T-cell (primary cell): ENCODE measurements around the gene CUX1. TPM values are rescaled to one million over a fixed set of nuclear protein-coding genes. Genes with fewer than 3 reads are reported as not detected.
A peak's percentile ranks its signal among the peaks of the same experiment; 100 is the strongest.
"Not testable (repeated sequence)": the region's sequence is repeated elsewhere in the genome, so short reads cannot be mapped to it uniquely, and the experiment has no call there.

Source experiments
- ATAC-seq, 4 experiments: fragments of 200-7000 bp in 3 of 4; fragments of 150-1000 bp in 1 of 4; cut with Tn5 transposase; replicated peaks in 1 of 4; 1 replicate in 3 of 4; 2 replicates in 1 of 4; pipeline ENCODE4 v1.10.0; 2021; ENCODE audit warnings: moderate library complexity in 3 of 4, mild to moderate bottlenecking in 2 of 4, moderate number of reproducible peaks in 1 of 4
- CTCF ChIA-PET, 2 donors: fragments of 300-600 bp; sonication (Branson Sonifier 250); formaldehyde crosslinking; loops; one replicate each; lab custom pipeline; 2022; ENCODE audit warnings: antibody characterized with exemption in 2 of 2; lab: Charles Lee
- POLR2A ChIA-PET, 2 donors: fragments of 300-600 bp; sonication (Branson Sonifier 250); formaldehyde crosslinking; loops; one replicate each; lab custom pipeline; 2022; ENCODE audit warnings: antibody characterized with exemption in 2 of 2; lab: Charles Lee
- DNase-seq, 35 experiments: peaks; one replicate each; pipeline versions ENCODE4 v3.0.0 to v3.0.0-alpha.2; 2013 to 2023
- H3K27ac ChIP-seq: one replicate; pipeline ENCODE4 v1.5.1; 2013; ENCODE audit warnings: low read length
- H3K27me3 ChIP-seq, 2 experiments: replicated peaks in 1 of 2; 1 replicate in 1 of 2; 2 replicates in 1 of 2; pipeline versions ENCODE4 v1.6.1 to v1.7.0; 2013; ENCODE audit warnings: low read length in 1 of 2, mixed read lengths in 1 of 2; ENCODE audit not compliant: control insufficient read depth in 2 of 2, insufficient read depth in 2 of 2; ENCODE audit errors: extremely low read depth in 1 of 2
- H3K36me3 ChIP-seq, 2 donors: 1 replicate in 1 of 2; 2 replicates in 1 of 2; pipeline versions ENCODE4 v1.6.1 to v1.7.0; 2013; ENCODE audit warnings: low read length in 1 of 2; ENCODE audit not compliant: control insufficient read depth in 2 of 2, insufficient read depth in 1 of 2; ENCODE audit errors: extremely low read depth in 1 of 2
- H3K4me1 ChIP-seq, 2 experiments: 1 replicate in 1 of 2; 2 replicates in 1 of 2; pipeline versions ENCODE4 v1.6.1 to v1.7.0; 2013; ENCODE audit warnings: low read length in 2 of 2, mixed read lengths in 1 of 2; ENCODE audit not compliant: insufficient read depth in 2 of 2, control insufficient read depth in 1 of 2; ENCODE audit errors: extremely low read depth in 1 of 2
- H3K4me3 ChIP-seq, 2 donors: 1 replicate in 1 of 2; 2 replicates in 1 of 2; pipeline versions ENCODE4 v1.5.1 to v1.7.0; 2013; ENCODE audit warnings: mild to moderate bottlenecking in 2 of 2, low read length in 1 of 2, moderate library complexity in 1 of 2; ENCODE audit not compliant: control insufficient read depth in 1 of 2; ENCODE audit errors: extremely low read depth in 1 of 2
- H3K9me3 ChIP-seq: 2 replicates; pipeline ENCODE4 v1.7.0; 2013
- H3K27ac Mint-ChIP-seq, 2 donors: one replicate each; pipeline ENCODE4 v1.8.0; 2020 to 2021; ENCODE audit warnings: mild to moderate bottlenecking in 2 of 2, mixed read lengths in 2 of 2
- H3K27me3 Mint-ChIP-seq, 2 donors: one replicate each; pipeline ENCODE4 v1.8.0; 2021 to 2022; ENCODE audit warnings: mixed read lengths in 2 of 2
- H3K36me3 Mint-ChIP-seq: one replicate; pipeline ENCODE4 v1.8.0; 2021; ENCODE audit warnings: mixed read lengths
- H3K4me1 Mint-ChIP-seq, 3 donors: one replicate each; pipeline ENCODE4 v1.8.0; 2020 to 2022; ENCODE audit warnings: mixed read lengths in 3 of 3, mild to moderate bottlenecking in 1 of 3
- H3K4me3 Mint-ChIP-seq, 3 donors: one replicate each; pipeline ENCODE4 v1.8.0; 2020 to 2022; ENCODE audit warnings: mild to moderate bottlenecking in 3 of 3, mixed read lengths in 3 of 3, moderate library complexity in 3 of 3
- H3K9me3 Mint-ChIP-seq, 3 donors: one replicate each; pipeline ENCODE4 v1.8.0; 2020 to 2022; ENCODE audit warnings: mixed read lengths in 3 of 3
- WGBS: methylation state at CpG from one replicate; pipeline ENCODE4 v1.1.5; 2013; ENCODE audit warnings: missing lambda C conversion rate; ENCODE audit not compliant: insufficient coverage; 5-methylcytosine and 5-hydroxymethylcytosine counted together
- total RNA-seq, 35 experiments: library from RNA in 6 of 35; stranded (reverse) in 6 of 35; fragments of 120-200 nt in 1 of 35; gene quantifications; one replicate each; pipeline versions ENCODE4 v1.2.1 to v1.2.4 and lab custom pipeline; 2013 to 2026

The CUX1 gene
- total RNA-seq, 5 donors from 2014 or later (not counting 1 experiment from before 2014, with no cell fraction given) = 36.9 to 50.2 (median 42.8) TPM

GRCh38 chr7:102138676-102139075, 321.2 kb downstream of the CUX1 start:
- DNase-seq (no peak), ATAC-seq (no peak)
- no peak overlapping the region for H3K4me3 ChIP-seq
- no peaks in the 10 kb centered on the region for H3K9me3 ChIP-seq
- Mint-ChIP-seq H3K36me3 (peaks cover 9% of the 10 kb centered on the region), H3K9me3 (no peaks in the 10 kb centered on the region), H3K4me1 (peaks cover 12 to 16% (median 14%) of the 10 kb centered on the region in 3 donors), H3K4me3 (no peak overlapping the region), H3K27me3 (no peaks in the 10 kb centered on the region), H3K27ac (no peak overlapping the region)
- H3K36me3 ChIP-seq = no peaks in the 10 kb centered on the region
- no CpG with 5 or more reads among the region's 6 CpGs for WGBS
- H3K27me3 ChIP-seq = no peaks in the 10 kb centered on the region
- no peak overlapping the region for H3K27ac ChIP-seq
- ChIA-PET CTCF (no interaction called here), POLR2A (interaction anchor here in 1 of 2 donors (0.7 kb wide), 1 partner anchor 32 kb away, joined by 7 read pairs; no protein-coding TSS in a partner anchor)
- peaks cover 5 to 7% of the 10 kb centered on the region in 2 experiments for H3K4me1 ChIP-seq

- peaks cover 11% of the 10 kb centered on the region for H3K36me3 Mint-ChIP-seq
- ChIA-PET CTCF (interaction anchor here in 1 of 2 donors (0.5 kb wide), 1 partner anchor 522 kb away, joined by 5 read pairs; no protein-coding TSS in a partner anchor), POLR2A (interaction anchor here in 1 of 2 donors (0.7 kb wide), 1 partner anchor 1028 kb away, joined by 8 read pairs; no protein-coding TSS in a partner anchor)
- peaks cover 12 to 16% (median 14%) of the 10 kb centered on the region in 3 donors for H3K4me1 Mint-ChIP-seq
- Histone ChIP-seq H3K4me1 (peaks cover 5 to 7% of the 10 kb centered on the region in 2 experiments), H3K36me3 (no peaks in the 10 kb centered on the region), H3K4me3 (peak overlapping the region in 1 of 2 donors; percentile 50), H3K27me3 (no peaks in the 10 kb centered on the region), H3K27ac (peak overlapping the region; percentile 29), H3K9me3 (no peaks in the 10 kb centered on the region)
- ATAC-seq (peak in 3 of 4 experiments; percentile 23 to 63 (median 47)), DNase-seq (peak in 6 of 35 experiments; percentile 4 to 32 (median 10))
- no peaks in the 10 kb centered on the region for H3K27me3 Mint-ChIP-seq
- 20% methylated on average over 7 of the region's 14 CpGs for WGBS
- peak overlapping the region; percentile 13 to 19 for H3K27ac Mint-ChIP-seq
- peak overlapping the region; percentile 55 to 65 (median 64) for H3K4me3 Mint-ChIP-seq
- H3K9me3 Mint-ChIP-seq = no peaks in the 10 kb centered on the region
These were observed 323.5 kb downstream of the CUX1 start for GRCh38 chr7:102140952-102141370.

GRCh38 chr7:102142433-102142832, 325.0 kb downstream of the CUX1 start:
- H3K9me3 ChIP-seq, H3K4me3 Mint-ChIP-seq, H3K27ac Mint-ChIP-seq, H3K9me3 Mint-ChIP-seq, H3K36me3 ChIP-seq, H3K27ac ChIP-seq, H3K4me1 ChIP-seq, H3K4me3 ChIP-seq, DNase-seq, H3K27me3 ChIP-seq, H3K27me3 Mint-ChIP-seq, CTCF ChIA-PET, POLR2A ChIA-PET, ATAC-seq: not testable (repeated sequence)
- peaks cover 14% of the 10 kb centered on the region for H3K36me3 Mint-ChIP-seq
- H3K4me1 Mint-ChIP-seq = peaks cover 12 to 16% (median 14%) of the 10 kb centered on the region in 3 donors
- WGBS = 91% methylated on average over 3 of the region's 3 CpGs

GRCh38 chr7:102146122-102146521, 328.7 kb downstream of the CUX1 start:
- Histone ChIP-seq H3K36me3 (no peaks in the 10 kb centered on the region), H3K4me3 (no peak overlapping the region), H3K4me1 (peaks cover 2 to 3% of the 10 kb centered on the region in 2 experiments), H3K27me3 (no peaks in the 10 kb centered on the region), H3K27ac (no peak overlapping the region), H3K9me3 (no peaks in the 10 kb centered on the region)
- POLR2A ChIA-PET = no interaction called here
- CTCF ChIA-PET = no interaction called here
- ATAC-seq = no peak
- no peak for DNase-seq
- Mint-ChIP-seq H3K27me3 (no peaks in the 10 kb centered on the region), H3K4me3 (no peak overlapping the region), H3K27ac (peak overlapping the region in 1 of 2 donors; percentile 36), H3K4me1 (peaks cover 2 to 3% (median 2%) of the 10 kb centered on the region in 3 donors), H3K9me3 (no peaks in the 10 kb centered on the region), H3K36me3 (peaks cover 15% of the 10 kb centered on the region)
- 97% methylated on average over 16 of the region's 18 CpGs for WGBS

GRCh38 chr7:102147008-102147407, 329.6 kb downstream of the CUX1 start:
- Mint-ChIP-seq H3K4me1 (no peaks in the 10 kb centered on the region), H3K27me3 (no peaks in the 10 kb centered on the region), H3K36me3 (peaks cover 15% of the 10 kb centered on the region), H3K9me3 (no peaks in the 10 kb centered on the region), H3K4me3 (no peak overlapping the region), H3K27ac (no peak overlapping the region)
- WGBS = 92% methylated on average over 2 of the region's 10 CpGs
- ATAC-seq = no peak
- ChIA-PET CTCF (no interaction called here), POLR2A (no interaction called here)
- Histone ChIP-seq H3K4me1 (no peaks in the 10 kb centered on the region), H3K9me3 (no peaks in the 10 kb centered on the region), H3K27me3 (no peaks in the 10 kb centered on the region), H3K36me3 (no peaks in the 10 kb centered on the region), H3K27ac (no peak overlapping the region), H3K4me3 (no peak overlapping the region)
- DNase-seq = peak in 1 of 35 experiments; percentile 13

- Mint-ChIP-seq H3K36me3 (peaks cover 19% of the 10 kb centered on the region), H3K27me3 (no peaks in the 10 kb centered on the region), H3K4me3 (no peak overlapping the region), H3K4me1 (no peaks in the 10 kb centered on the region), H3K27ac (no peak overlapping the region), H3K9me3 (no peaks in the 10 kb centered on the region)
- 96% methylated on average over 3 of the region's 9 CpGs for WGBS
- Histone ChIP-seq H3K9me3 (no peaks in the 10 kb centered on the region), H3K4me3 (no peak overlapping the region), H3K36me3 (peaks cover 0 to 4% of the 10 kb centered on the region in 2 donors), H3K27me3 (no peaks in the 10 kb centered on the region), H3K27ac (no peak overlapping the region), H3K4me1 (no peaks in the 10 kb centered on the region)
- ATAC-seq = no peak
- POLR2A ChIA-PET = no interaction called here
- DNase-seq = no peak
- CTCF ChIA-PET = no interaction called here
These were observed 331.4 kb downstream of the CUX1 start for GRCh38 chr7:102148799-102149198.
